Upper lobe of right lung (tissue), 1 donor: ENCODE measurements around the gene IDUA. TPM values are rescaled to one million over a fixed set of nuclear protein-coding genes. Genes with fewer than 3 reads are reported as not detected.
A peak's percentile ranks its signal among the peaks of the same experiment; 100 is the strongest.

Experiments used
- ATAC-seq: fragments of 200-7000 bp; cut with Tn5 transposase; one replicate; pipeline ENCODE4 v1.9.1; 2020; ENCODE audit warnings: mild to moderate bottlenecking, moderate library complexity
- DNase-seq: peaks from one replicate; pipeline ENCODE4 v3.0.0-alpha.2; 2020
- H3K27ac ChIP-seq: fragments of 200-600 bp; one replicate; pipeline ENCODE4 v1.8.0; 2022
- H3K27me3 ChIP-seq: fragments of 200-600 bp; one replicate; pipeline ENCODE4 v1.8.0; 2022; ENCODE audit warnings: mild to moderate bottlenecking
- H3K36me3 ChIP-seq: fragments of 200-600 bp; one replicate; pipeline ENCODE4 v1.8.0; 2022
- H3K4me1 ChIP-seq: fragments of 200-600 bp; one replicate; pipeline ENCODE4 v1.8.0; 2022
- H3K4me3 ChIP-seq: fragments of 200-600 bp; one replicate; pipeline ENCODE4 v1.8.0; 2022; ENCODE audit warnings: mild to moderate bottlenecking
- H3K9me3 ChIP-seq: fragments of 200-600 bp; one replicate; pipeline ENCODE4 v1.8.0; 2022
- intact Hi-C: fragments of 100-400 bp; cut with DNase I; formaldehyde crosslinking; loops from one replicate; pipeline ENCODE4 v1.11.0; 2022
- total RNA-seq: library from RNA; stranded (reverse); fragmentation: NEBNext Ultra II Directional; extraction: Animal tissue kit (Norgen Biotek cat#: 25700); gene quantifications from one replicate; pipeline ENCODE4 v1.2.1, GENCODE V29; 2021
- TF ChIP-seq, protein P1 (sequence below): fragments of 200-600 bp; IDR thresholded peaks from one replicate; pipeline ENCODE4 v1.8.0; 2022; ENCODE audit warnings: antibody characterized with exemption
- donor health status: DM: no; HTN: yes; CAD: no; lungs with severe emphysema.

Gene IDUA
- total RNA-seq, 1 donor from 2014 or later, result 49.2 TPM

DNA sequence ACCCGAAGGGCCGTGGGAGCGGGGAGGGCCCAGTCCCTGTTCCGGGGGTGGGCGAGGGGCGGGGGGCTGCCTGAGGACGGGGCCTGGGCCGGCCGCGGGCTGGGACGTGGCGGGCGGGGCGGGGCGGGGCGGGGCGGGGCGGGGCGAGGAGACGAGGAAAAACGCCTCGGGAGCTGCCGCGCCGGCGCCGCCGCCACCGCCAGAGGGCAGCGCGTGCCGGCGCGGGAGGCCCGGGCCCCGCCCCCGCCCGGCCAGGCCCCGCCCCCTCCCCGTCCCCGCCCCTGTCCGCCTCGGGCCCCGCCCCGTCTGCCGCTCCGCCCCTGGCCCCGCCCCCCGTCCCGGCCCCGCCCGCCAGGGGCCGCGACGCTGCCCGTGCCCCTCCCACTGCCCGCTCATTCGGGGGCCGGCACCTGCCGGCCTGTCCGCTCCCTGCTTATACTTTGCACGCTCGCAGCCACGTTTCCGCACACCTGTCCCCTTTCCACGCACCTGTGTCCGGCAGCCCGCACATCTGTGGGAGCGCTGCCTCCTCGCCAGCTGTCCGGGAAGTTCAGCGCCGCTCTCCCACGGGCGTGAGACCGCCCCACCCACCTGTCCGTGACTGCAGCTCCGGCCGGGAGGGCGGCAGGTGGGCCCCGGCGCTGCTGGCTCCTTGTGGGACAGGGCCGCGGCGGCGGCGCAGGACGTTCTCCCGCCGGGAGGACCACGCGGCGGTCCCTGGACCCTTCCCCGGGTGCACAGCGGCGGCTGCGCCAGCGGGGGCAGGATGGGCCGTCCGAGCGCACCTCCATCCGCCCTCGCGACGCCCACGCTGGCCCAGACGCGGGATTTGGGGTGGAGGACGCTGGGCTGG is 22.9 kb downstream of the IDUA start:
- no peaks in the 10 kb centered on the region for H3K9me3 ChIP-seq
- peak overlapping the region; percentile 65 for H3K27ac ChIP-seq
- peaks cover 21% of the 10 kb centered on the region for H3K27me3 ChIP-seq
- TF ChIP-seq, protein P1, sequence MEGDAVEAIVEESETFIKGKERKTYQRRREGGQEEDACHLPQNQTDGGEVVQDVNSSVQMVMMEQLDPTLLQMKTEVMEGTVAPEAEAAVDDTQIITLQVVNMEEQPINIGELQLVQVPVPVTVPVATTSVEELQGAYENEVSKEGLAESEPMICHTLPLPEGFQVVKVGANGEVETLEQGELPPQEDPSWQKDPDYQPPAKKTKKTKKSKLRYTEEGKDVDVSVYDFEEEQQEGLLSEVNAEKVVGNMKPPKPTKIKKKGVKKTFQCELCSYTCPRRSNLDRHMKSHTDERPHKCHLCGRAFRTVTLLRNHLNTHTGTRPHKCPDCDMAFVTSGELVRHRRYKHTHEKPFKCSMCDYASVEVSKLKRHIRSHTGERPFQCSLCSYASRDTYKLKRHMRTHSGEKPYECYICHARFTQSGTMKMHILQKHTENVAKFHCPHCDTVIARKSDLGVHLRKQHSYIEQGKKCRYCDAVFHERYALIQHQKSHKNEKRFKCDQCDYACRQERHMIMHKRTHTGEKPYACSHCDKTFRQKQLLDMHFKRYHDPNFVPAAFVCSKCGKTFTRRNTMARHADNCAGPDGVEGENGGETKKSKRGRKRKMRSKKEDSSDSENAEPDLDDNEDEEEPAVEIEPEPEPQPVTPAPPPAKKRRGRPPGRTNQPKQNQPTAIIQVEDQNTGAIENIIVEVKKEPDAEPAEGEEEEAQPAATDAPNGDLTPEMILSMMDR, result no peak
- no peaks in the 10 kb centered on the region for H3K36me3 ChIP-seq
- ATAC-seq (peak; percentile 83), DNase-seq (peak; percentile 89)
- peaks cover 19% of the 10 kb centered on the region for H3K4me1 ChIP-seq
- intact Hi-C loops, result no loop called here
- H3K4me3 ChIP-seq, result peak overlapping the region; percentile 69

DNA sequence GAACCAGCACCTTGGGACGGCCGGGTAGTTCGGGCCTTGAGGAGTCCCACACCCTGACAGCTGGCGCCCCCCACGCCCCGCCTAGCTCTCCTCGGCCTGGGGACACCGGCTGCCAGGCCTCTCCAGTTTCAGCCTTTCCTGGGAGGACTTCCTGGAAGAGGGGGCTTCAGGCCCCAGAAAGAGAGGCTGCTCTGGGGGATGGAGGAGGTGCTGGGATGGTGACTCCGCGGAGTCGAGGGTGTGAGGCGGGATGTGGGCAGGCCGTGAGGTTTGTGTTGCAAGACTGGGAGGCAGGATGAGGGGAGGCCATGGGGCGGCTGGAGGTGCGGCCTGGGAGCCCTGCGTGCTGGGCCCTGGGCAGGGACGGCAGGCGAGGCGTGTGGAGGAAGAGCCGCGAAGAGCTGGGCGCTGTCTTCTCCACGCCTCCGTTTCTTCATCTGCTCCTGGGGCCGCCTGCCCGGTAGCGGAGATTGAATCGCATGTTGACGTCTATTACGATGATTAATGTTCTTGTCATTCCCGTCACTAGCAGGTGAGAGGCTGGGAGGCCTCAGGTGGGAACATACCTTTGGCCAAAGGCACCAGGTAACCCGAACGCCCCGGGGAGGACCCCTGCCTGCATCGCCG is 23.7 kb downstream of the IDUA start:
- TF ChIP-seq, protein P1, result no peak
- Histone ChIP-seq H3K9me3 (no peaks in the 10 kb centered on the region), H3K4me1 (peaks cover 19% of the 10 kb centered on the region), H3K4me3 (peak overlapping the region; percentile 69), H3K36me3 (no peaks in the 10 kb centered on the region), H3K27me3 (peaks cover 14% of the 10 kb centered on the region), H3K27ac (peak overlapping the region; percentile 65)
- intact Hi-C loops, result no loop called here
- peak; percentile 90 for DNase-seq
- ATAC-seq, result peak; percentile 65

DNA sequence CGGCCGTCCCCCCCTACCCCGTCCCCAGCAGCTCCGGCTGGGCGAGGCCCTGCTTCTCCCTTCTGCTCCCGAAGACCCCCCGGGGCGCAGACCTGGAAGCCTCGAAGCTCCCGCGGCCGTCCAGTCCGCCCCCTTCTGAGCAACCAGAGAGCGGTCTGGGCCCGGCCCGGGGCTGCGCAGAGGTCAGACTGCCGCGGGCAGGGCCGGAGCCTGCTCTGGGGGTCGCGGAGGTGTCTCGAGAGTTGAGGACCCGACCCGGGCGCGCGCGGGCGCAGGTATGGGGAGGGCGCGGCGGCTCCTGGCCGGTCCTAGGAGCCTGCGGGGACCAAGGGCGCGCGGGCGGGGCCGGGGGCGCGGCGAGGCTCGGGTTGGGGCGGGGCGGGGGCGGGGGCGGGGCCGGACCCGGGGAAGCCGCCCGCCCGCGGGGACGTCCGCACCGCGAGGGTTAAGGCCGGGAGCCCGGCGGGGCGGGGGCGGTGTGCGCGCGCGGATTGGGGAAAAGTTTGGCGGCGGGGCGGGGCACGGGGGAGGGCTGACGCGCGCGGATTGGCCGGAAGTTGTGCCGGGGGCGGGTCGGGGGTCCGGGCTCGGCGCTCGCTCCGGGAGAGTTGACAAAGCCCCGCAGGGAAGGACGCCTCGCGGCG is 24.3 kb downstream of the IDUA start, which contains the start of gene FGFRL1:
TSS of gene FGFRL1 (plus strand) at position 605 of the 644 bp plus-strand sequence. CDS start 860 bp downstream, outside the sequence.
- Histone ChIP-seq H3K4me1 (peaks cover 19% of the 10 kb centered on the region), H3K4me3 (peak within 1 kb of the TSS; percentile 69), H3K36me3 (no peaks in the 10 kb centered on the region), H3K27me3 (peaks cover 11% of the 10 kb centered on the region), H3K9me3 (no peaks in the 10 kb centered on the region), H3K27ac (peak within 1 kb of the TSS; percentile 65)
- intact Hi-C loops, result no loop called here
- ATAC-seq, result peak; percentile 74
- DNase-seq, result peak; percentile 97
- TF ChIP-seq, protein P1, result no peak

DNA sequence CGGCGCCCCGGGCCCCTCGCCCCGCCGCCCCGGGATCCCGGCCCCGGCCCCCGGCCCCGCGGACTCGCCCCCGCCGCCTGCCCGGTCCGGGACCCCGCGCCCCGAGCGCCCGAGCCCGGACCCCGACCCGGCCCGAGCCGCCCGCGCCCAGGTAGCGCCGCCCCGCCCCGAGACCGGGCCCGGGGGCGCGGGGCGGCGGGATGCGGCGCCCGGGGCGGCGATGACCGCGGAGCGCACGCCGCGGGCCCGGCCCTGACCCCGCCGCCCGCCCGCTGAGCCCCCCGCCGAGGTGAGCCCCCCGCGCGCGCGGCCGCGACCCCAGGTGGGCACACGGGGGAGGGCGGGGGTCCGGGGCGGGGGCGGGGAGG is 24.8 kb downstream of the IDUA start:
- peaks cover 8% of the 10 kb centered on the region for H3K27me3 ChIP-seq
- DNase-seq (no peak), ATAC-seq (no peak)
- no peak overlapping the region for H3K27ac ChIP-seq
- H3K4me3 ChIP-seq, result no peak overlapping the region
- H3K9me3 ChIP-seq, result no peaks in the 10 kb centered on the region
- TF ChIP-seq, protein P1, result no peak
- intact Hi-C loops, result no loop called here
- H3K4me1 ChIP-seq, result peaks cover 19% of the 10 kb centered on the region
- no peaks in the 10 kb centered on the region for H3K36me3 ChIP-seq

DNA sequence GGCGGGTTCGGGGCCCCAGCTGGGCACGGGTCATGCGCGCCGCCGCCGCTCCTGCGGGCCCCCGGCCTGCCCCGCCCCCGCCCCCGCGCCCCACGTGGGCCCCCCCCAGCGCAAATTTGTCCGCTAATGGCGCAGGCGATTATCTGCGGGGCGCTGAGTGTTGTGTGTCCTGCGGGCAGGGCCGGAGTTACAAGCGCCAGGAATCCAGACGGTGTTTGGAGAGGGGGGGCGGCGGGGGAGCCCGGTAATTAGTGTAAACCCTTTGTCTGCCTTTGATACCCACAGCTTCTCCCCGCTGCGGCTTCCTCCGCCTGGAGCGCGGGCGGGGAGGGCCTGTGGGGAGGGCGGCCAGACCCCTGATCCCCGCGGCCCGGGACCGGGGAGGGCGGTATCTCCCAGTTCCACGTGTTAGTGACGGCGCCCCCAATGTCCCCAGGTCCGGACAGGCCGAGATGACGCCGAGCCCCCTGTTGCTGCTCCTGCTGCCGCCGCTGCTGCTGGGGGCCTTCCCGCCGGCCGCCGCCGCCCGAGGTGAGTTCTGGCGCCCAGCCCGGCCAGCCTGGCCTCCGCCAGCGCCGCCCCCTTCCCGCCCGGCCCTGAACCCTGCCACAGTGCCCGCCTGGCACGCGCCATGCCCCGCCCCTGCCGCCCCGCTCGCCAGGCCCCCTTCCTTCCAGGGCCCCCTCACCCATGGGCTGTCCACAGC is 25.3 kb downstream of the IDUA start:
- peaks cover 3% of the 10 kb centered on the region for H3K27me3 ChIP-seq
- ATAC-seq (peak; percentile 1), DNase-seq (peak; percentile 81)
- H3K4me3 ChIP-seq, result peak overlapping the region; percentile 60
- peaks cover 19% of the 10 kb centered on the region for H3K4me1 ChIP-seq
- H3K27ac ChIP-seq, result no peak overlapping the region
- H3K36me3 ChIP-seq, result no peaks in the 10 kb centered on the region
- TF ChIP-seq, protein P1, result no peak
- no peaks in the 10 kb centered on the region for H3K9me3 ChIP-seq
- intact Hi-C loops, result no loop called here
